Calu3 (cell line): Measurements from ENCODE around the gene FBXL17. TPM values are rescaled to one million over a fixed set of nuclear protein-coding genes. Genes with fewer than 3 reads are reported as not detected.

Experiments
- BruUV-seq: library from RNA; stranded (reverse); fragments of 400-500 nt; replicated peaks from 2 replicates; lab custom pipeline; 2021; lab: Mats Ljungman, UMichigan
- CTCF ChIA-PET: fragments of 300-600 bp; sonication (Branson Sonifier 250); formaldehyde crosslinking; loops from one replicate; lab custom pipeline; 2022; ENCODE audit warnings: antibody characterized with exemption; lab: Charles Lee
- DNase-seq: peaks from one replicate; pipeline ENCODE4 v3.0.0; 2022
- H3K27ac Mint-ChIP-seq: one replicate; pipeline ENCODE4 v1.8.0; 2022; ENCODE audit warnings: mixed read lengths; ENCODE audit not compliant: unreplicated experiment
- H3K27me3 Mint-ChIP-seq: one replicate; pipeline ENCODE4 v1.8.0; 2022; ENCODE audit warnings: mixed read lengths; ENCODE audit not compliant: unreplicated experiment
- H3K36me3 Mint-ChIP-seq: one replicate; pipeline ENCODE4 v1.8.0; 2022; ENCODE audit warnings: mild to moderate bottlenecking, moderate library complexity, mixed read lengths; ENCODE audit not compliant: insufficient read depth, unreplicated experiment
- H3K4me1 Mint-ChIP-seq: one replicate; pipeline ENCODE4 v1.8.0; 2022; ENCODE audit warnings: mild to moderate bottlenecking, low read depth, mixed read lengths; ENCODE audit not compliant: unreplicated experiment
- H3K4me3 Mint-ChIP-seq: one replicate; pipeline ENCODE4 v1.8.0; 2022; ENCODE audit warnings: mild to moderate bottlenecking, low read depth, moderate library complexity, mixed read lengths; ENCODE audit not compliant: unreplicated experiment
- H3K9me3 Mint-ChIP-seq: one replicate; pipeline ENCODE4 v1.8.0; 2022; ENCODE audit warnings: low read depth, mixed read lengths; ENCODE audit not compliant: unreplicated experiment
- CTCF ChIP-seq: fragments of 200-600 bp; IDR thresholded peaks from one replicate; pipeline ENCODE4 v1.8.0; 2022; ENCODE audit warnings: antibody characterized with exemption; ENCODE audit not compliant: unreplicated experiment
- intact Hi-C: fragments of 100-400 bp; cut with micrococcal nuclease; formaldehyde crosslinking; loops from one replicate; pipeline ENCODE4 v1.10.0; 2022; ENCODE audit not compliant: unreplicated experiment
- total RNA-seq: library from RNA; stranded (reverse); gene quantifications from 2 replicates; pipeline ENCODE4 v1.2.3, GENCODE V29; 2022

FBXL17 gene
- total RNA-seq, 1 experiment from 2014 or later: 19.6 TPM

GRCh38 chr5:108212775-108213346 is 169.0 kb downstream of the FBXL17 start:
- no TSS peak for BruUV-seq
- TF ChIP-seq CTCF: no peak
- DNase-seq: peak; percentile 22
- intact Hi-C loops: no loop called here
- H3K27me3 Mint-ChIP-seq: no peaks in the 10 kb centered on the region
- H3K4me3 Mint-ChIP-seq: no peak overlapping the region
- H3K9me3 Mint-ChIP-seq: peaks cover 3% of the 10 kb centered on the region
- H3K27ac Mint-ChIP-seq: no peak overlapping the region
- H3K4me1 Mint-ChIP-seq: no peaks in the 10 kb centered on the region
- CTCF ChIA-PET: no interaction called here
- no peaks in the 10 kb centered on the region for H3K36me3 Mint-ChIP-seq

- CTCF ChIA-PET: no interaction called here
- H3K9me3 Mint-ChIP-seq: no peaks in the 10 kb centered on the region
- intact Hi-C loops: no loop called here
Observed at GRCh38 chr5:108206707-108207106, 175.2 kb downstream of the FBXL17 start.

GRCh38 chr5:108201721-108202120 is 180.2 kb downstream of the FBXL17 start:
- Mint-ChIP-seq H3K4me3 (no peak overlapping the region), H3K27ac (no peak overlapping the region), H3K4me1 (no peaks in the 10 kb centered on the region), H3K9me3 (no peaks in the 10 kb centered on the region), H3K27me3 (no peaks in the 10 kb centered on the region), H3K36me3 (no peaks in the 10 kb centered on the region)
- no TSS peak for BruUV-seq
- TF ChIP-seq CTCF: no peak
- CTCF ChIA-PET: no interaction called here
- no peak for DNase-seq
- intact Hi-C loops: no loop called here

More at GRCh38 chr5:108206707-108207106, 175.2 kb downstream of the FBXL17 start:
- Mint-ChIP-seq H3K27ac (no peak overlapping the region), H3K27me3 (no peaks in the 10 kb centered on the region), H3K4me3 (no peak overlapping the region), H3K4me1 (no peaks in the 10 kb centered on the region), H3K36me3 (no peaks in the 10 kb centered on the region)
- no TSS peak for BruUV-seq
- no peak for TF ChIP-seq CTCF
- no peak for DNase-seq

- Mint-ChIP-seq H3K9me3 (no peaks in the 10 kb centered on the region), H3K4me1 (peaks cover 12% of the 10 kb centered on the region), H3K27ac (no peak overlapping the region), H3K36me3 (no peaks in the 10 kb centered on the region), H3K27me3 (no peaks in the 10 kb centered on the region), H3K4me3 (no peak overlapping the region)
- CTCF ChIA-PET: no interaction called here
- TF ChIP-seq CTCF: no peak
- no peak for DNase-seq
- BruUV-seq: no TSS peak
- intact Hi-C loops: no loop called here
Observed at GRCh38 chr5:108196276-108196675, 185.6 kb downstream of the FBXL17 start.
